GM18511 (cell line): ENCODE measurements around the gene TSPAN18.

Source experiments
- ATAC-seq: cut with Tn5 transposase; IDR thresholded peaks from one replicate; pipeline ENCODE4 v1.9.1; 2021; ENCODE audit warnings: mild to moderate bottlenecking, moderate library complexity; ENCODE audit not compliant: unreplicated experiment

TSPAN18 gene

GRCh38 chr11:44885065-44885810 is 158.5 kb downstream of the TSPAN18 start:
- ATAC-seq = no peak

DNA sequence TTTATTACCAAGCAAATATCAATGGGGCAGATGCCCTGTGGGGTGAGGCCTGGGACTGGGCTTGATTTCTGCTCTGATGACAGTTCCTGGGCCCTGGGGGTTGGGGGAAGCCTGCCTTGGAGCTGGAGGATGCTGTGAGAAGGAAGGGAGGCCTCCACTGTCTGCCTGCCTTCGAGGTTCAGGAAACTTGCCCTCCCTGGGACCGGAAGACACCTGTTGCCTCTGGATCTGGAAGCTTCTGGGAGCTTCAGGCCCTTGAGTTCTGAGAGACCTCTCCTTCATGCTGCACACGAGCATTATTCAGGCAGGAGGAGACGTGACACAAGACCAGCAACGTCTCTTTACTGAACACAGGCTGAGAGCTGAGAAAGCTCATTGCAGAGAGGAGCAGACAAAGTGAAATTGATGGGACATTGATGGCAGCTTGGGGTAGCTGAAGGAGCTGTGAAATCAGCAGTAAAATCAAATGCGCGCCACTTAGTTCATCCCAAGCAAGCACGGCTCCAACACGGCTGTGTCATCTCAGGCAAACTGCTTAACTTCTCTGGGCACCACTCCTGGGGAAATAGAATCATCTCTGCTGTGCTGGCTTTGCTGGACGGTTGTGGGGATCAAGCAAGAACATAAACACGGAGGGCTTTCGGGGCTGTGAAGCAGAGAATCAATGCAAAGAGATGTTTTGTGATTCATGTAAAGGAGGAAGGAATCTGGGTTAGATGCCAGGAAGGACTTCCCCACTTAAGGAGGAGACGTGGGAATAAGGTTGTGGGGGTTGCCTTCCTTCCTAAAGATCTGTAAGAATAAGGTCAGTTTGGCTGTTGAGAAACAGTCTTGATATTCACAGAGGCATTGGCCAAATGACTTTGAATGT is 159.4 kb downstream of the TSPAN18 start:
- ATAC-seq = no peak

- no peak for ATAC-seq
Measured at GRCh38 chr11:44886790-44887140, 160.0 kb downstream of the TSPAN18 start.

- ATAC-seq = no peak
Measured at GRCh38 chr11:44887636-44888035, 160.9 kb downstream of the TSPAN18 start.

- ATAC-seq = no peak
Measured at GRCh38 chr11:44889266-44889665, 162.5 kb downstream of the TSPAN18 start.

GRCh38 chr11:44892843-44893242 is 166.1 kb downstream of the TSPAN18 start:
- ATAC-seq = no peak

GRCh38 chr11:44893308-44893822 is 166.6 kb downstream of the TSPAN18 start:
- no peak for ATAC-seq

- no peak for ATAC-seq
Measured at GRCh38 chr11:44893846-44894617, 167.3 kb downstream of the TSPAN18 start.

GRCh38 chr11:44899959-44900358 is 173.2 kb downstream of the TSPAN18 start:
- ATAC-seq = no peak

DNA sequence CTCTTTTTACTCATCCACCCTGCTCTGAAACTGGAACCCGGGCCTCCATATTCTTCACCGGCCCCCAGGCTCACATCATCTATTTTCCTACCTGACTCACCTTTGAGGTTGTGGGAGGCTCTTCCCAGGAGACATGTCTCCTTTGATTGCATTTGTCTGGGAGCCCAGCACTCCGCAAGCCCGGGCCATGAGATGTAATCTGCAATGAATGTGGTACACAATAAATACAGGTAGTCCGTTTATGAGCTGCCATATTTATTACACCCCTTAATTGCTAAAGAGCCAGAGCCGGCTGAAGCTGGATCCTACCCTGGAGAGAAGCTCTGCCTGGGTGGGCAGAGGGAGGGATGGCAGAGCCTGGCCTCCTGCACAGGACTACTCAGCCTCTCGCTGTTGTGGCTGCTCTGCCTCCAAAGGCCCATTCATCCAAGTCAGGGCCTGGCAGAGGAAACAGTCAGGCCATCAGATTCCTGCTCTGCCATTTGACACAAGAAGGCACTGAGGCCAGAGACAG is 174.4 kb downstream of the TSPAN18 start:
- no peak for ATAC-seq

DNA sequence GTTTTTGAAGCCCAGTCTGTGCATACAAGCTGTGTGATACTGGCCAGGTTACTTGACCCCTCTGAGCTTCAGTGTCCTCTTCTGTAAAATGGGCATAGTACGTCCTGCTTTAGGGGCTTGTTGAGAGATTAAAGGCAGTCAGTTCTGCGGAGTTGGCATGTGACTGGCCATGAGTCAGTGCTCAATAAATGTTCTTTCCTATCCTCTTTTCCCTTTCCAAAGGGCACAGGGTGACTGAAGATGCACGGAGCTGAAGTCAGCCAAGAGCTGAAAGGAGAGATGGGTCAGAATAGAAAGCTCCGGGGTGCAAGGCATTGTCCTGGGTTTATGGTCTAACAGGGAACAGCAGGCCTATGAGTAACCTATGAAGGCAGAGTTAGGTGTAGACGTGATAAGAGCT is 175.0 kb downstream of the TSPAN18 start:
- no peak for ATAC-seq

DNA sequence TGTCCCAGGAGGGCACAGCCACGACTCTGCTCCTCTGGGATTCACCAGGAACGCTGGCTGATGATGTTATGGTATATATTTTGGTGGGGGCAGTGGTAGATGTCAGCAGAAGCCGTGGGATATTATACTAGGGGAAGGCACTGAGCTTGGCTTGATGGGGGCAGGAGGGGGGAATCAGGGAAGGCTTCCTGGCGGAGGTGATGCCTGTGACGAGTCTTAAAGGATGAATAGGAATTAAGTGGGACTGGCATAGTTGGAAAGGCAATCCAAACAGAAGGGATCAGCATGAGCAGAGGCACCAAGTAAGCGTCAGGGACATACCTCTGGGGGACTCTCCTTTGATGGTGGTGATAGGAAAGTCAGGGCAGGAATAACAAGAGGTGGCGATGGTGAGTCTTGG is 176.3 kb downstream of the TSPAN18 start:
- ATAC-seq = no peak

- ATAC-seq = no peak
Measured at GRCh38 chr11:44903518-44903917, 176.8 kb downstream of the TSPAN18 start.

DNA sequence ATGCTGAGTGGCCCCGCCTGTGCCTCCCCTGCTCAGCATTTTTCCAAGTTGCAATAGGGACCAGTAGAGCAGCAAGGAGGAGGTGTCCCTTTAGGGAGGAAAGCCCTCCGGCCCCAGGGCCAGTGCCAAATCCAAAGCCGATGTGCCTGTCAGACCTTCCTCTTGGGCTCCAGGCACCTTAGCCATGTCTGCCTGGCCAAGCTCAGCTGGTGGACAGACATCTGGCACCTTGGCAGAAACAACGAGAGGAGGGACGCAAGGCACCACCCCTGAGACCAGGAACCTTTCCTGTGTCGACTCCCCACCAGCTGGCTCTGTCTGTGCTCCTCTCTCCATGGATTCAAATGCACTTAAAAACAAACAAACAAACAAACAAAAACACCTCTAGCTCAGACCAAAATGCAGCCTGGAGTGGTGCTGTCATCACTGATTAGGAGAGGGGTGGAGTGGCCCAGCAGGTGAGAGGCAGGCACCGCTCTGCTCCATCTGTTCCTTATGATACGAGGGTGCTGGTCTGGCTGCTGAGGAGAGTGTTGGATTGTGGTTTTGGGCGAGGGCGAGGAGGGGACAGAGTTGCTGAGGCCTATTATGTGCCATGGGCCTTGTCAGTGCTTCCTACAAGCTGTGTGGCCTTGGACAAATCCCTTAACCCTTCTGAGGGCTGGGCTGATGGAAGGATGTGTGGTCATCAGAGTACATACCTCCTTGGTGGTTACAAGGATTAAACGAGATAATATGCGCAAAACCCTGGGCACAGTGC is 177.7 kb downstream of the TSPAN18 start:
- ATAC-seq = no peak

DNA sequence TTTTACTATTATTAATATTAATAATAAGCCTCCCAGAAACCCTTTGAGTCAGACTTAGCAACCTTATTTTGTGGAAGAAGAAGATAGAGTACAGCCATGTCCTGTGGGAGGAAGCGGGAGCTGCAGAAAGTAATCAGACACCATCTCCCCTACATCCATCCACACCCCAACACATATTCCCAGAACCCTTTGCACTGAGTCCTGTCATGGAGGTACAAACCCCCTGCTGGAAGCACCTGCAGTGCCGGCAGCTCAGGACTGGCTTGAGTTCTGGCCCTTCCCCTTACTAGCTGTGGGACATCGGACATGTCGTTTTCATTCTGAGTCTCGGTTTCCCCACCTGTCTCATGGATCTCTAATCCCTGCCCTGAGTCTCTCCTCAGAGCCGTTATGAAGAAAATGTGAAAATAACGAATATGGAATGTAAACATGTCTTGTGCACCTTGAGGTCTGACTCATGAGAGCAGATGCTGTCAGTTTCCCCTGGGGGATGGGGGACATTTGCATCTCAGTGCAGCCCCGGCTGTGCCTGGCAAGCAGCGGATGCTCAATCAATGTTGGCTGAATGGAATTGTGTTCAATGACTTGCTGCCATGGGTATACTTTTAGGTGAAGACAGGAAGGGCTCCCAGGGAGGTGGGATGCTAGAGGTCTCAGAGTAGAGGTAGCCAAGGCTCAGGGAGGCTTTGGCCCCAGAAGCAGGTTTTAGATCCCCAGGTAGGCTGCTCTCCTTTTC is 178.5 kb downstream of the TSPAN18 start:
- ATAC-seq = no peak

- no peak for ATAC-seq
Measured at GRCh38 chr11:44906649-44907048, 179.9 kb downstream of the TSPAN18 start.

GRCh38 chr11:44909557-44909956 is 182.8 kb downstream of the TSPAN18 start:
- no peak for ATAC-seq

DNA sequence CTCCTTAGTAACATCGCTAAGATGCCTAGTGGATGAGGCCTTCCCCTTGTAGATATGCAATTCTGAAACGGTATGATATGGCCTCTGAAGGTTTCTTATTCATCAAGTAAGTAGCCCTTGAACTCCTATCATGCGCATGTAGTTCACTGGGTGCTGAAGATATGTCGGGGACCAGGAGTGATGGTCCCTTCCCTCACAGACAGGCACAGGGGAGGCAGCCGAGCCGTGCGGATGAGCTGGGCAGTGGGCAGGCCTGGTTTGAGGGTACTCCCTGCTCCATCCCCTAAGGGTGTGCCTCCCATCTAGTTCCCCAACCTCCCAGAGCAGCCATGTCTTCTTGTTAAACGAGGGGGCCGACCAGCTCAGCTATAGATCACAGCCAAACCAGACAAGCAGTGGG is 183.8 kb downstream of the TSPAN18 start:
- ATAC-seq = no peak

GRCh38 chr11:44911029-44911814 is 184.5 kb downstream of the TSPAN18 start:
- ATAC-seq = peak; percentile 77
